ENCODE results near the gene PRICKLE2. TPM values are rescaled to one million over a fixed set of nuclear protein-coding genes. Genes with fewer than 3 reads are reported as not detected.

The PRICKLE2 gene
- total RNA-seq, 1 experiment from 2014 or later, result 3.2 TPM

GRCh38 chr3:64109438-64109837 is 115.8 kb downstream of the PRICKLE2 start:
- H3K27ac ChIP-seq (ENCODE audit: insufficient read length, low read depth, low read length), result no peak overlapping the region
- H3K79me1 ChIP-seq (ENCODE audit: insufficient read depth, low read depth, low read length, poor library complexity, severe bottlenecking), result no peaks in the 10 kb centered on the region
- no peak overlapping the region for H3T11ph ChIP-seq (ENCODE audit: low read length)
- H2BK20ac ChIP-seq (ENCODE audit: low read depth, low read length, poor library complexity, severe bottlenecking), result no peak overlapping the region
- no peak overlapping the region for H2BK5ac ChIP-seq (ENCODE audit: insufficient read length, low read length)
- H2BK15ac ChIP-seq (ENCODE audit: low read depth, low read length), result no peak overlapping the region
- H3K4me1 ChIP-seq (ENCODE audit: insufficient read depth, low read length), result peaks cover 3% of the 10 kb centered on the region; the same call in 1 of the 2 replicates
- H2AK5ac ChIP-seq (ENCODE audit: insufficient read length, low read length), result no peak overlapping the region
- H2BK12ac ChIP-seq (ENCODE audit: insufficient read length, low read depth, low read length), result no peak overlapping the region
- H3K18ac ChIP-seq (ENCODE audit: insufficient read length, low read depth, low read length), result no peak overlapping the region
- TF ChIP-seq, protein P1, sequence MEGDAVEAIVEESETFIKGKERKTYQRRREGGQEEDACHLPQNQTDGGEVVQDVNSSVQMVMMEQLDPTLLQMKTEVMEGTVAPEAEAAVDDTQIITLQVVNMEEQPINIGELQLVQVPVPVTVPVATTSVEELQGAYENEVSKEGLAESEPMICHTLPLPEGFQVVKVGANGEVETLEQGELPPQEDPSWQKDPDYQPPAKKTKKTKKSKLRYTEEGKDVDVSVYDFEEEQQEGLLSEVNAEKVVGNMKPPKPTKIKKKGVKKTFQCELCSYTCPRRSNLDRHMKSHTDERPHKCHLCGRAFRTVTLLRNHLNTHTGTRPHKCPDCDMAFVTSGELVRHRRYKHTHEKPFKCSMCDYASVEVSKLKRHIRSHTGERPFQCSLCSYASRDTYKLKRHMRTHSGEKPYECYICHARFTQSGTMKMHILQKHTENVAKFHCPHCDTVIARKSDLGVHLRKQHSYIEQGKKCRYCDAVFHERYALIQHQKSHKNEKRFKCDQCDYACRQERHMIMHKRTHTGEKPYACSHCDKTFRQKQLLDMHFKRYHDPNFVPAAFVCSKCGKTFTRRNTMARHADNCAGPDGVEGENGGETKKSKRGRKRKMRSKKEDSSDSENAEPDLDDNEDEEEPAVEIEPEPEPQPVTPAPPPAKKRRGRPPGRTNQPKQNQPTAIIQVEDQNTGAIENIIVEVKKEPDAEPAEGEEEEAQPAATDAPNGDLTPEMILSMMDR (conservative IDR thresholded peaks at IDR 0.05), result no peak
- Mint-ChIP-seq H3K36me3 (ENCODE audit: insufficient read depth in 1 of 3, low read depth in 3 of 3) (peaks cover under 1 to 7% (median 3%) of the 10 kb centered on the region in 3 experiments; a peak in 6 of 7 replicates), H3K9me3 (peaks cover 7% of the 10 kb centered on the region in 2 experiments), H3K4me1 (peaks cover 49 to 57% of the 10 kb centered on the region in 2 experiments), H3K4me3 (no peak overlapping the region), H3K27me3 (ENCODE audit: low read depth) (no peaks in the 10 kb centered on the region), H3K27ac (peak overlapping the region in 2 of 3 experiments; percentile 42 to 90; a peak in 4 of 7 replicates)
- no peak overlapping the region for H3K14ac ChIP-seq (ENCODE audit: insufficient read depth, low read length)
- H3K56ac ChIP-seq (ENCODE audit: insufficient read length, low read depth, low read length), result no peak overlapping the region
- H3K23me2 ChIP-seq (ENCODE audit: insufficient read length, low read depth, low read length, poor library complexity, severe bottlenecking), result no peaks in the 10 kb centered on the region
- H2AFZ ChIP-seq (ENCODE audit: low read length), result no peak overlapping the region
- no peak overlapping the region for H4K5ac ChIP-seq (ENCODE audit: insufficient read length, low read depth, low read length)
- H3K4ac ChIP-seq (ENCODE audit: low read depth, low read length), result no peak overlapping the region
- DNase-seq, result peak; percentile 35
- H3K9ac ChIP-seq (ENCODE audit: extremely low read depth, insufficient read length, low read length), result no peak overlapping the region
- H4K20me1 ChIP-seq (ENCODE audit: control insufficient read depth, insufficient read depth, insufficient read length), result no peaks in the 10 kb centered on the region
- no peak overlapping the region for H3K23ac ChIP-seq (ENCODE audit: insufficient read length, low read depth, low read length)
- no peak overlapping the region for H2BK120ac ChIP-seq (ENCODE audit: low read depth, low read length, poor library complexity, severe bottlenecking)
- H4K8ac ChIP-seq (replicated peaks; ENCODE audit: insufficient read length, low read depth, low read length), result no peak overlapping the region
- no peaks in the 10 kb centered on the region for H3K9me3 ChIP-seq (ENCODE audit: control insufficient read depth, low read depth, low read length)
- no peaks in the 10 kb centered on the region for H3K79me2 ChIP-seq (ENCODE audit: insufficient read depth, low read length)
- no CpG with 5 or more reads among the region's 1 CpG for WGBS (ENCODE audit: extremely low coverage, insufficient read length, low lambda C conversion rate)
- no peak overlapping the region for H4K91ac ChIP-seq (ENCODE audit: insufficient read length, low read depth, low read length)
- no peak overlapping the region for H3K4me2 ChIP-seq (ENCODE audit: insufficient read depth, insufficient read length, low read length)
- H3K27me3 ChIP-seq (ENCODE audit: insufficient read depth, low read length), result no peaks in the 10 kb centered on the region
